Peyer's patch (tissue), 4 donors: ENCODE measurements around the gene ALG1L2. TPM values are rescaled to one million over a fixed set of nuclear protein-coding genes. Genes with fewer than 3 reads are reported as not detected.
"Not testable (repeated sequence)": the region's sequence is repeated elsewhere in the genome, so short reads cannot be mapped to it uniquely, and the experiment has no call there.

Source experiments
- DNase-seq, 3 donors: peaks; one replicate each; pipeline ENCODE4 v3.0.0-alpha.2; 2017 to 2019
- H3K27ac ChIP-seq, 4 donors: fragments of 200-600 bp; sonication (generic); one replicate each; pipeline ENCODE4 v1.5.1; 2016 to 2019
- H3K27me3 ChIP-seq, 2 donors: fragments of 200-600 bp; sonication (generic); one replicate each; pipeline ENCODE4 v1.5.1; 2019
- H3K36me3 ChIP-seq, 3 donors: fragments of 200-600 bp; sonication (generic); one replicate each; pipeline ENCODE4 v1.5.1; 2016 to 2019
- H3K4me1 ChIP-seq, 4 donors: fragments of 200-600 bp; sonication (generic); one replicate each; pipeline ENCODE4 v1.5.1; 2016 to 2019
- H3K4me3 ChIP-seq, 4 donors: fragments of 200-600 bp; sonication (generic); 1 replicate in 3 of 4; 2 replicates in 1 of 4; pipeline ENCODE4 v1.5.1; 2016 to 2019; ENCODE audit warnings: mild to moderate bottlenecking in 1 of 4
- H3K9me3 ChIP-seq, 4 donors: fragments of 200-600 bp; sonication (generic); one replicate each; pipeline ENCODE4 v1.5.1; 2016 to 2019; ENCODE audit warnings: mild to moderate bottlenecking in 1 of 4
- CTCF ChIP-seq, 6 experiments: fragments of 450-650 bp in 4 of 6; fragments of 200-600 bp in 2 of 6; sonication (generic) in 1 of 6; IDR thresholded peaks; one replicate each; pipeline ENCODE4 v1.5.1; 2017 to 2019; ENCODE audit warnings: antibody characterized with exemption in 6 of 6, mild to moderate bottlenecking in 3 of 6, moderate library complexity in 1 of 6
- total RNA-seq, 4 donors: library from RNA; depleted of rRNA; stranded (reverse); fragments of >200 nt; gene quantifications; one replicate each; pipeline ENCODE4 v1.1.0, GENCODE V29; 2016

ALG1L2 gene
- total RNA-seq, 4 donors from 2014 or later = 2.4 TPM; not detected in 3

GRCh38 chr3:130140756-130141155 is 59.1 kb downstream of the ALG1L2 start:
- H3K27me3 ChIP-seq, H3K4me1 ChIP-seq, H3K4me3 ChIP-seq, H3K27ac ChIP-seq, H3K9me3 ChIP-seq, H3K36me3 ChIP-seq, DNase-seq: not testable (repeated sequence)

- peak in 4 of 6 experiments; percentile 10 to 23 (median 19) for TF ChIP-seq CTCF (IDR thresholded peaks at IDR 0.05)
- not testable (repeated sequence) for H3K27ac ChIP-seq, H3K36me3 ChIP-seq, DNase-seq, H3K4me1 ChIP-seq, H3K9me3 ChIP-seq, H3K4me3 ChIP-seq, H3K27me3 ChIP-seq
These were observed 62.2 kb downstream of the ALG1L2 start for GRCh38 chr3:130143648-130144327.

- H3K27me3 ChIP-seq, DNase-seq, H3K27ac ChIP-seq, H3K36me3 ChIP-seq, H3K4me1 ChIP-seq, H3K9me3 ChIP-seq, H3K4me3 ChIP-seq: not testable (repeated sequence)
These were observed 62.7 kb downstream of the ALG1L2 start for GRCh38 chr3:130144328-130144650.

- not testable (repeated sequence) for H3K27ac ChIP-seq, DNase-seq, H3K9me3 ChIP-seq, H3K4me1 ChIP-seq, H3K36me3 ChIP-seq, H3K4me3 ChIP-seq, H3K27me3 ChIP-seq
These were observed 63.8 kb downstream of the ALG1L2 start for GRCh38 chr3:130145456-130145855.

GRCh38 chr3:130146465-130146864 is 64.8 kb downstream of the ALG1L2 start:
- not testable (repeated sequence) for H3K27ac ChIP-seq, H3K36me3 ChIP-seq, DNase-seq, H3K4me1 ChIP-seq, H3K9me3 ChIP-seq, H3K27me3 ChIP-seq, H3K4me3 ChIP-seq

Other genes starting within 250 kb of the ALG1L2 start
- 10 to 100 TPM; 12.9 to 33.1 (median 23.7) TPM for gene TMCC1, start 188.1 kb upstream of the ALG1L2 start, total RNA-seq
- gene TRH, start 107.1 kb upstream of the ALG1L2 start, total RNA-seq = not detected